C4-2B (cell line): ENCODE results near the gene SORL1.

Experiments
- CTCF ChIP-seq: fragments of 450-650 bp; conservative IDR thresholded peaks from 2 replicates; pipeline ENCODE4 v1.5.1; 2017; ENCODE audit warnings: mild to moderate bottlenecking
- ZFX ChIP-seq: fragments of 450-650 bp; IDR thresholded peaks from 2 replicates; pipeline ENCODE4 v1.6.1; 2017

- TF ChIP-seq CTCF = no peak
- no peak for TF ChIP-seq ZFX
Observed at GRCh38 chr11:121664144-121664543, 212.0 kb downstream of the SORL1 start.
